GM12873 (cell line): ENCODE data around the gene ITGB6.

ENCODE experiments used
- TF ChIP-seq, protein P1 (sequence below): IDR thresholded peaks from 2 replicates; pipeline ENCODE4 v1.5.1; 2012; ENCODE audit warnings: low read depth, mild to moderate bottlenecking, moderate library complexity, low read length, control low read depth; ENCODE audit not compliant: insufficient read depth; ENCODE audit errors: missing control alignments

ITGB6 gene

DNA sequence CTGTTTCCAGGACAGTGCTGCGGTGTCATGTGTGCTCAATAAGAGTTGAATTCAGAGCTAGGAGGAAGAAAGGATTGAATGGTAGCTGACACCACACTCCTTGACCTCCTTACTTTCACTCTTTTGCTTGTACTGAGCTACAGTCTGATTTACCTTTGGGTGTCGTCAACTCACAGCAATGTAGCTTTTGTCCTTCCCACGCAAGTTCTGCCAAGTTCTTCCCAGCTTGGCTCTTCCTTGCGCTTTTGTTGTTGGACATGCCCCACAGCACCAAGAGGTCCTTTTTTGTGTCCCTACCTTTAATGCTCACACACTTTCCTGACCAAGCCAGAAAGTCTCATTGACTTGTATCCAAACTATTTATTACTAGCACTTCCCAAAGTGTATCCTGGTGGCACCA lies 38.3 kb upstream of the ITGB6 start:
- TF ChIP-seq, protein P1, sequence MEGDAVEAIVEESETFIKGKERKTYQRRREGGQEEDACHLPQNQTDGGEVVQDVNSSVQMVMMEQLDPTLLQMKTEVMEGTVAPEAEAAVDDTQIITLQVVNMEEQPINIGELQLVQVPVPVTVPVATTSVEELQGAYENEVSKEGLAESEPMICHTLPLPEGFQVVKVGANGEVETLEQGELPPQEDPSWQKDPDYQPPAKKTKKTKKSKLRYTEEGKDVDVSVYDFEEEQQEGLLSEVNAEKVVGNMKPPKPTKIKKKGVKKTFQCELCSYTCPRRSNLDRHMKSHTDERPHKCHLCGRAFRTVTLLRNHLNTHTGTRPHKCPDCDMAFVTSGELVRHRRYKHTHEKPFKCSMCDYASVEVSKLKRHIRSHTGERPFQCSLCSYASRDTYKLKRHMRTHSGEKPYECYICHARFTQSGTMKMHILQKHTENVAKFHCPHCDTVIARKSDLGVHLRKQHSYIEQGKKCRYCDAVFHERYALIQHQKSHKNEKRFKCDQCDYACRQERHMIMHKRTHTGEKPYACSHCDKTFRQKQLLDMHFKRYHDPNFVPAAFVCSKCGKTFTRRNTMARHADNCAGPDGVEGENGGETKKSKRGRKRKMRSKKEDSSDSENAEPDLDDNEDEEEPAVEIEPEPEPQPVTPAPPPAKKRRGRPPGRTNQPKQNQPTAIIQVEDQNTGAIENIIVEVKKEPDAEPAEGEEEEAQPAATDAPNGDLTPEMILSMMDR: no peak

DNA sequence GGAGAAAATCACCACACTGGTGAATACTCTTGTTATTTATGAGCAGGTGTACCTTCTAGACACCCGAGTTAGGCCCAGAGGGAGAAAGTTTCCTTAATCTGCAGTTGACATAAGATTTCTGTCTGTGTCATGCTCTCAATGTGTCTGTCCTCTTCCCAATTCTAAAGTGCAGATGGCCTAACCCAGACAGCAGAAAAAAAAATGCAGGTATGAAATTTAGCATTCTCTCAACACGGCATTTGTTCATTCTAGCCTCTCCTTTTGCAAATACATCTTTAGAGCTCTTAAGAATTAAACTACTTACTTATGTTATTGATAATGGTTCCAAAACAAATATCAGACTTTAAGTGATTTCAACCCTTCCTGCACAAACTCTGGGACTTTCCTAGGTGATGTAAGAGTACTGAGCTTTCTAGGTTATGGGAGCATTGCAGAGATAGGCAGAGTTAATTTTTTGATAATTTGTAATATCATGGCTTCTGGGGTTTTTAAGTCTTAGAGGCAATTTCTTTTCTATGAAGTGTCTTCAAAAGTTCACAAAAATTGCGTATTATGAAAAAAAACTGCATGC lies 32.9 kb upstream of the ITGB6 start:
- TF ChIP-seq, protein P1: no peak

DNA sequence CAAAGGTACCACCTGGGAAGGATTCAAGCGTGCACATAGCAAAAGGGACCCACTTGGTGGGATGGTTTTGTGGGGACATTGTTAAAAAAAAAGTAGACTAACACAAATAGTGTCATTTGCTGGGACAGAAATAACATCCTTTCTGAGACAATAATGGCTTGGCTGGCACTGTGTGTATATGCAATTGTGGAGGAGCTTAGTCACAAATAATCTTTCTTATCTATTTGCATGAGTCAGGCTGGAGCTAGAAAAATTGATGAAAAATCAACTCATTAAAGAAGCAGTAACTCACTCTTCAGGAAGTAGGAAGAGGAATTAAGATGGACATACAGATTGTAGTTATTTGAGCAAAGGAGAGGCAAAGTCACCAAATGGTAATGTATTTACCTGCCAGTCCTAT lies 29.5 kb upstream of the ITGB6 start:
- TF ChIP-seq, protein P1: no peak

DNA sequence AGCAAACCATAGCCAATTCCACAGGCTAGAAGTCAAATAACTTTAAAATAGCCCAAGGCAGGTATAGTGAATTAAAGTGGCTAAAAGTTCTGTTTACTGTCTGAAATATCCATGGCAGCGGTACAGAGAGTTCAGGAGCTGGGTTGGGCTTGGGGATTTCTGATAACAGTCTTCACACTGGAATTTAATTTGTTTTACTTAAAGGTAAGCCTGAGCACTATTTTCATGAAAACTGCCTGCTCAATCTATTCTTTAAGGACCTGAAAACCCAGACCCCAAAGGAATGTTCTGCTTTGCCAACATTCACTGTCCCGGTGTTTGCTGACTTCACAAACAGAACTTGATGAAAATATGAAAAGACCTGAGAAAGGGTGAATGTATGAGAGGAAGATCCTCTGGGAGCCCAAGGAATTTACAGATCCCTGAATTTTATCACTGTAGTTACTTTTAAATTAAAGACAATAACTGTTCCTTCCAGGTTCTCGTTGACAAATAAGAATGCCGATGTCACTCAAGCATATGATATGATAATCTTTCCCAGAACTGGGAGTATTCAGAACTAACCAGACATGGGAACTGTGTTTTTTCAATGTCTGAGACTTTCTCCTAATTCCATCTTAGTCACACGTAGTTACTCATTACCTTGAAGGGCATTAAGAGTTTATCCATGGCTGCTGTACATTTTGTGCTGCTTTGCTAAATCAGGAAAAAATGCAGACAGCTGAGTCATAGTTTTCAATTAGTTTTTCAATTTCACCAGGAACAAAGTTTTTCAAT lies 28.3 kb upstream of the ITGB6 start:
- TF ChIP-seq, protein P1: no peak

DNA sequence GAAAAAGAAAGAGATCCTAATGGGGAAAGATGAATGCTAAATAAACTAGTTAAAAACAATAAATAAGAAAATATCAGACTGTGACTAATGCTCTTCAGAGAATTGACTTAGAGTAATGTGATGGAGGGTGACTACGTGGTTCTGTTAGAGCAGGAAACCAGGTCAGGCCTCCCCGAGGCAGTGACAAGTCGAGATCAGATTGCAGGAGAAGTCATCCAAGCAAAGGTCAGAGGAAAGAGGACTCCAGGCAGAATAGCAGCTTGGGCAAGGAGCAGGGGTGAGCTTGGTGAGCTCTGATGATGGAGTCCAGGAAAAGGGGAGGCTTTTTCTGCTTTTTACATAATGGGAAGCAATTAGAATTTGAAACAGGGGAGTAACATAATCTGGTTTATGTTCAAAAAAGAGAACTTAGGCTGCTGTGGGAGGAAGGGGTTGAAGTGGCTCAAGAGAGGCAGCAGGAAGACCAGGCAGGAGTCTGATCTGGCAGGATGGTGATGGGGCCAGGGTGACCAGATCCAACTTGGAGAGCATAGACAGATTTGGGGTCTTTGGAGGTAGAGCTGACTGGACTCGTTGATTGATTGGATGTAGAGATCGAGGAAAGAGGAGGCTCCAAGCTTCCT lies 27.3 kb upstream of the ITGB6 start:
- TF ChIP-seq, protein P1: no peak

DNA sequence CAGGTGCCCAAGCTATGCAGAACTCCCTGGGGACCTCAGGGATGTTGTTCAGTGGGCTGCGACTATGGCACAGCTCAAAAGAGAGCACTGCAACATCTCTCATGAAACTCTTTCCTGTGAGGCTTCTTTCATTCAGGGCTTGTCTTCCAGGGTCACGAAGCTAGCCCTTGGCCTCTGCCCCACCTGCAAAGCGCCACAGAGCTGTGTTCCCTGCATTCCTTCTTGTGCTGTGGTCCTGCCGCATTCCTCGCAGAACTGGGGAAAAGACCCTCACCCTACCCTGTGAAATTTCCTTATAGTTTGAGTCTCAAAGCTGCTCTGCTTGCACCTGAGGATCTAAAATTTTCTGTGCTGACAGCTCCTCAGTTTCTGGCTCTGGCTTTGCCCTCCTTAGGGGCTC lies 26.3 kb upstream of the ITGB6 start:
- TF ChIP-seq, protein P1: no peak

DNA sequence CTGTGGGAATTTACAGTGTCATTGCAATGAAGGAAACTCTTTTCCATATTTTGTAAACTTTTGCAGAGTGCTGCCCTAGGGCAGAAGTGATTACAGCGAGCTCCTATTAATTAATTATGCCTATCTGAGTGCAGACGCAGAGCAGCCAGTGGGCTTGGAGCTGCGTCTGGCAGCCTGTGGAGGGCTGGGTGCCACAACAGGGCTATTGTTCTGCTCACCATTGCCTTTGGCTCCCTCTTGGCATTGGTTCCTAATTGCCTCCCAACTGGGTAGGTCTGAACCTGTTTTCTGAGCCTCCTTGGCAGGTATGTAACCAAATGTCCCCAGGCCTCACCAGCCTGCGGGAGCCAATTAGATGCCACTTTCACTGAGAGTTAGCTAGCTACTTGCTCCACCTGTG lies 25.6 kb upstream of the ITGB6 start:
- TF ChIP-seq, protein P1: no peak
